ENCODE results near the gene PRPF4. TPM values are rescaled to one million over a fixed set of nuclear protein-coding genes. Genes with fewer than 3 reads are reported as not detected.

Gene PRPF4
- total and polyA plus RNA-seq, 2 donors (not counting 3 experiments of a cell fraction or from before 2014, with no cell fraction given), result 12.9 to 25.8 TPM

- no peak overlapping the region for H2AFZ ChIP-seq (ENCODE audit: low read depth, low read length)
- H3K27ac ChIP-seq (ENCODE audit: insufficient read depth, low read depth, low read length), result no peak overlapping the region
- TF ChIP-seq MAX (IDR thresholded peaks at IDR 0.05; ENCODE audit: insufficient read depth, insufficient read length) (no peak), JUN (IDR thresholded peaks at IDR 0.05; ENCODE audit: borderline replicate concordance, insufficient read depth, insufficient read length, low read depth) (no peak), POLR2A (IDR thresholded peaks at IDR 0.05; ENCODE audit: low read depth, low read length) (no peak), FOS (IDR thresholded peaks at IDR 0.05; ENCODE audit: borderline replicate concordance, insufficient read depth, low read length) (no peak), EZH2 (IDR thresholded peaks at IDR 0.05; ENCODE audit: borderline replicate concordance, low read depth, low read length, severe bottlenecking) (no peak), MYC (IDR thresholded peaks at IDR 0.05; ENCODE audit: low read depth, low read length) (no peak), GATA2 (IDR thresholded peaks at IDR 0.05; ENCODE audit: insufficient read depth, insufficient read length, low read depth, low read length) (no peak), CTCF (IDR thresholded peaks at IDR 0.05; ENCODE audit: extremely low read depth in 1 of 2, insufficient read depth in 1 of 2, low read depth in 1 of 2, low read length in 2 of 2) (no peak), POLR2AphosphoS5 (IDR thresholded peaks at IDR 0.05; ENCODE audit: insufficient read depth, low read depth, low read length) (no peak)
- no peak overlapping the region for H3K4me2 ChIP-seq (ENCODE audit: insufficient read depth, low read length)
- H3K9me1 ChIP-seq (replicated peaks; ENCODE audit: control insufficient read depth, extremely low read depth, insufficient read depth, low read length), result no peaks in the 10 kb centered on the region
- ChIA-PET CTCF (interaction anchor here (1.4 kb wide), 1 partner anchor 94 kb away, joined by 6 read pairs; the partner anchor contains the start of gene ALAD), POLR2A (no interaction called here)
- no peaks in the 10 kb centered on the region for H4K20me1 ChIP-seq (replicated peaks; ENCODE audit: control insufficient read depth, extremely low read depth, insufficient read depth, low read length)
- H3K36me3 ChIP-seq (ENCODE audit: control insufficient read depth in 2 of 2, extremely low read depth in 1 of 2, insufficient read depth in 2 of 2, low read length in 2 of 2), result no peaks in the 10 kb centered on the region
- peaks cover 0 to 3% of the 10 kb centered on the region in 2 experiments for H3K27me3 ChIP-seq (ENCODE audit: control insufficient read depth in 2 of 2, insufficient read depth in 2 of 2, low read length in 2 of 2)
- dilution Hi-C loops (cut with MboI; ENCODE audit: extremely low pct_ligation_motif_present, low sequenced_read_pairs), result no loop called here
- no peak overlapping the region for H3K4me3 ChIP-seq (replicated peaks in 1 of 3; ENCODE audit: insufficient read depth in 1 of 3, low read depth in 1 of 3, low read length in 3 of 3)
- no peaks in the 10 kb centered on the region for H3K4me1 ChIP-seq (ENCODE audit: control insufficient read depth, extremely low read depth, insufficient read depth, low read length)
- no peaks in the 10 kb centered on the region for H3K79me2 ChIP-seq (ENCODE audit: control insufficient read depth, insufficient read depth, low read length)
- intact Hi-C loops (cut with micrococcal nuclease), result no loop called here
- no peaks in the 10 kb centered on the region for H3K9me3 ChIP-seq (replicated peaks; ENCODE audit: control insufficient read depth, insufficient read depth, low read length)
- DNase-seq (ENCODE audit: low read depth, low spot score), result no peak
- BruUV-seq (replicated peaks), result no TSS peak
- H3K9ac ChIP-seq (replicated peaks; ENCODE audit: extremely low read depth, insufficient read depth, low read length), result no peak overlapping the region
- no peak for FAIRE-seq
Observed at GRCh38 chr9:113307396-113307975, 32.0 kb downstream of the PRPF4 start.

Data from endothelial cell of umbilical vein (primary cell).